Psoas muscle (tissue), 8 donors: ENCODE measurements around the gene SLC30A3. TPM values are rescaled to one million over a fixed set of nuclear protein-coding genes. Genes with fewer than 3 reads are reported as not detected.
"Not testable (repeated sequence)": the region's sequence is repeated elsewhere in the genome, so short reads cannot be mapped to it uniquely, and the experiment has no call there.

Source experiments
- ATAC-seq, 4 donors: fragments of 200-7000 bp; cut with Tn5 transposase; one replicate each; pipeline ENCODE4 v1.9.1; 2020; ENCODE audit warnings: moderate library complexity in 3 of 4, mild to moderate bottlenecking in 2 of 4
- DNase-seq, 2 donors: peaks; one replicate each; pipeline ENCODE4 v3.0.0-alpha.2; 2020
- H3K27ac ChIP-seq: fragments of 200-600 bp; one replicate; pipeline ENCODE4 v1.8.0; 2022
- H3K27me3 ChIP-seq, 3 donors: fragments of 200-600 bp in 1 of 3; one replicate each; pipeline versions ENCODE4 v1.6.1 to v1.8.0; 2013 to 2022; ENCODE audit warnings: low read length in 2 of 3, mild to moderate bottlenecking in 2 of 3, moderate library complexity in 1 of 3; ENCODE audit not compliant: insufficient read depth in 3 of 3
- H3K36me3 ChIP-seq, 2 donors: fragments of 200-600 bp in 1 of 2; one replicate each; pipeline versions ENCODE4 v1.6.1 to v1.8.0; 2013 to 2022; ENCODE audit warnings: low read depth in 1 of 2, mild to moderate bottlenecking in 1 of 2, moderate library complexity in 1 of 2; ENCODE audit not compliant: insufficient read depth in 1 of 2
- H3K4me1 ChIP-seq: fragments of 200-600 bp; one replicate; pipeline ENCODE4 v1.8.0; 2022
- H3K4me3 ChIP-seq: fragments of 200-600 bp; one replicate; pipeline ENCODE4 v1.8.0; 2022; ENCODE audit warnings: mild to moderate bottlenecking
- H3K9me3 ChIP-seq: fragments of 200-600 bp; one replicate; pipeline ENCODE4 v1.8.0; 2022
- WGBS, 3 donors: extraction: QIAGEN DNeasy Blood & Tissue Kit; methylation state at CpG; one replicate each; pipeline versions ENCODE4 v1.1.6 to v1.1.7; 2013; 5-methylcytosine and 5-hydroxymethylcytosine counted together
- intact Hi-C, 2 donors: fragments of 100-400 bp; cut with DNase I; formaldehyde crosslinking; loops; one replicate each; pipeline versions ENCODE4 v1.11.0 to v1.14.2; 2022
- polyA plus RNA-seq, 3 donors: library from polyadenylated mRNA; stranded (reverse); fragments of 200-250 nt; gene quantifications; one replicate each; pipeline ENCODE4 v1.2.3, GENCODE V29; 2013
- total RNA-seq, 4 donors: library from RNA; stranded (reverse); fragmentation: NEBNext Ultra II Directional in 2 of 4; extraction: Animal tissue kit (Norgen Biotek cat#: 25700) in 2 of 4; gene quantifications; one replicate each; pipeline versions ENCODE4 v1.2.1 to v1.2.4, GENCODE V29; 2021 to 2023
- TF ChIP-seq, protein P1 (sequence below): fragments of 200-600 bp; IDR thresholded peaks from one replicate; pipeline ENCODE4 v1.8.0; 2022; ENCODE audit warnings: antibody characterized with exemption
- donor health status: healthy with polysubstance abuse.
- donor health status: DM: no; HTN: no; CAD: no; lungs with moderate emphysema.
- donor health status: Bipolar disorder and iron deficiency.
- donor health status: healthy.
- donor health status: DM: yes; HTN: yes; CAD: no.
- donor health status: DM: no; HTN: no; CAD: no.
- donor health status: DM: no; HTN: no; CAD: no.
- donor health status: DM: yes; HTN: yes; CAD: no.

Gene SLC30A3
- total and polyA plus RNA-seq, 7 donors = 0.03 to 0.92 (median 0.13) TPM; not detected in 1

DNA sequence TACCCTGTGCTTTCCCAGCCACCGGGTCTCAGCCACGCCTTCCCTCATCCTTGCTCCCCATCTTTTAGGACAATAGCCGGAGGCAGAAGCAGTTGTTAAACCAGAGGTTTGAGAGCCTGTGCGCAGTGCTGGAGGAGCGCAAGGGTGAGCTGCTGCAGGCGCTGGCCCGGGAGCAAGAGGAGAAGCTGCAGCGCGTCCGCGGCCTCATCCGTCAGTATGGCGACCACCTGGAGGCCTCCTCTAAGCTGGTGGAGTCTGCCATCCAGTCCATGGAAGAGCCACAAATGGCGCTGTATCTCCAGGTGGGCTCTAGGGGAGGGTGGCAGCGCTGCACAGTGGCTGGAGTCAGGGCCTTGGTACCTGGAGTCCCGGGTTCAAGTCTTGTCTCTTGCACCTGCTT is 42.7 kb upstream of the SLC30A3 start:
- peak overlapping the region; percentile 21 for H3K27ac ChIP-seq
- ATAC-seq = no peak
- 86 to 89% (median 87%) methylated on average over 16 of the region's 16 CpGs for WGBS, 3 donors

DNA sequence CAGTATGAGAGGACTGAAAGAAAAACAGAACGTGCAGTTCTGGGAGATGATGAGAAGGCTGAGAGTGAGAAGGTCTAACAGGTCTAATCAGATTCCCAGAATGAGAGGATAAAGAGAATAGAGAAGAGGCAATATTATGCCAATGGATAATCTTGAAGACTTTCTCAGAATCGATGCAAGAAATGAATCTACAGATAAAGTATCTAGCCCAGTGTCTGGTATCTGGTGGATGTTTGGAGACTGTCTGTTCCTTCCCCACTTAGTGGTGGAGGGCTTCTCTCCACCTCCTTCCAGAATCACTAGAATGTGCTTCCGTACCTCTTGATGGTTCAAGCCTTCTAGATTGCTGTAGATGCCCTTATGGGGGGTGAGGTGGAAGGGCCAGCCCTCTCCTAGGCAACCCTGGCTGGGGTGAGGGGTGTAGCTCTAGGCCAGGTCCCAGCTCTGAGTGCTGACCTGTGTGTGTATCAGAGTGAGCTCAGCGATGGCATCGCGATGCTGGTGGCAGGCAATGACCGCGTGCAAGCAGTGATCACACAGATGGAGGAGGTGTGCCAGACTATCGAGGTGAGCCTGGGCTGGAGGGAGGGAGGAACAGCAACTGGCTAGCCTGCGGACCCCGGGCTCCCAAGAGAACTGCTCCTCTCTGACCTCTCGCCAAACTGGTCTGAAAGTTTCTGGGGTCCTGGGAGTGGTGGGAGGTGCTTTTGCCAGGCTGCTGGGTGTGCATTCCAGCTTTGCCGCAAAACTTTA is 41.8 kb upstream of the SLC30A3 start:
- H3K27ac ChIP-seq = peak overlapping the region; percentile 27

More for the DNA sequence above, 42.7 kb upstream of the SLC30A3 start:
- Histone ChIP-seq H3K9me3 (no peaks in the 10 kb centered on the region), H3K36me3 (peaks cover 0 to 91% of the 10 kb centered on the region in 2 donors), H3K4me3 (no peak overlapping the region), H3K27me3 (no peaks in the 10 kb centered on the region), H3K4me1 (peaks cover 23% of the 10 kb centered on the region)
- DNase-seq = no peak
- intact Hi-C loops = loop anchor here in 1 of 2 donors (10.0 kb wide), 1 partner anchor 331 kb away; the partner anchor contains the start of gene MAPRE3
- TF ChIP-seq, protein P1, sequence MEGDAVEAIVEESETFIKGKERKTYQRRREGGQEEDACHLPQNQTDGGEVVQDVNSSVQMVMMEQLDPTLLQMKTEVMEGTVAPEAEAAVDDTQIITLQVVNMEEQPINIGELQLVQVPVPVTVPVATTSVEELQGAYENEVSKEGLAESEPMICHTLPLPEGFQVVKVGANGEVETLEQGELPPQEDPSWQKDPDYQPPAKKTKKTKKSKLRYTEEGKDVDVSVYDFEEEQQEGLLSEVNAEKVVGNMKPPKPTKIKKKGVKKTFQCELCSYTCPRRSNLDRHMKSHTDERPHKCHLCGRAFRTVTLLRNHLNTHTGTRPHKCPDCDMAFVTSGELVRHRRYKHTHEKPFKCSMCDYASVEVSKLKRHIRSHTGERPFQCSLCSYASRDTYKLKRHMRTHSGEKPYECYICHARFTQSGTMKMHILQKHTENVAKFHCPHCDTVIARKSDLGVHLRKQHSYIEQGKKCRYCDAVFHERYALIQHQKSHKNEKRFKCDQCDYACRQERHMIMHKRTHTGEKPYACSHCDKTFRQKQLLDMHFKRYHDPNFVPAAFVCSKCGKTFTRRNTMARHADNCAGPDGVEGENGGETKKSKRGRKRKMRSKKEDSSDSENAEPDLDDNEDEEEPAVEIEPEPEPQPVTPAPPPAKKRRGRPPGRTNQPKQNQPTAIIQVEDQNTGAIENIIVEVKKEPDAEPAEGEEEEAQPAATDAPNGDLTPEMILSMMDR = no peak

DNA sequence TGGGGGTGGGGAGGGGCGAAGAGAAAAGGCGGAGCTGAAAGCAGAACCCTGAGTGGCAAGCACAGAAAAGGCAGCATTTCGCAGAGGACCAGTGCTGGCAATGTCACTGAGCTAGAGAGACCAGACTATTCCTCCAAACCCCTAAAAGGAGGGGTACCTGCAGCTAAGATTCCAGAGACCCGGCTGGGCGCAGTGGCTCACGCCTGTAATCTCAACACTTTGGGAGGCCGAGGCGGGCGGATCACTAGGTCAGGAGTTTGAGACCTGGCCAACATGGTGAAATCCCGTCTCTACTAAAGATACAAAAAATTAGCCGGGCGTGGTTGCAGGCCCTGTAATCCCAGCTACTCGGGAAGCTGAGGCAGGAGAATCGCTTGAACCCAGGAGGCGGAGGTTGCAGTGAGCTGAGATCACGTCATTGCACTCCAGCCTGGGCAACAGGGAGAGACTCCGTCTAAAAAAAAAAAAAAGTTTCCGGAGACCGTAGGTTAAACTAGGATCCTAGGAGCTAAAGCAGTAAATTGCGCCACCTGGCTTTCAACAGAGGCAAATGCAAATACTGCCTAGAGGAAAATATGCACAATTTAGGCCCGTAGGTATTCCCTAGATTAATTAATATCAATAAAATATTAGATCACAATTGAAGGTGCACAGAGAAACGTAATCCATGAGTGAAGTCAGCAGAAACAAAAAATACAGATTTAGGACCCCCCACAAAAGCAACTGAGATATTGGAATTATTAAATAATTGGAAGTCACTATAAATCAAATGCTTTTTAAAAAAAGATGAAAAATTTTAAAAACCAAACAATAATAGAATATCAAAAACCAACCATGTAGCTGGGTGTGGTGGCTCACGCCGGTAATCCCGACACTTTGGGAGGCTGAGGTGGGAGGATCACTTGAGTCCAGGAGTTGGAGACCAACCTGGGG is 40.5 kb upstream of the SLC30A3 start:
- WGBS, 3 donors = 22 to 35% (median 23%) methylated on average over 25 of the region's 25 CpGs
- Histone ChIP-seq H3K4me3 (peak overlapping the region; percentile 49), H3K4me1 (peaks cover 23% of the 10 kb centered on the region), H3K9me3 (no peaks in the 10 kb centered on the region), H3K27me3 (no peaks in the 10 kb centered on the region), H3K27ac (peak overlapping the region; percentile 65), H3K36me3 (peaks cover 0 to 96% of the 10 kb centered on the region in 2 donors)
- TF ChIP-seq, protein P1 = peak; percentile 79
- ATAC-seq = peak; percentile 28 to 67 (median 51)
- intact Hi-C loops = loop anchor here in 1 of 2 donors (2.0 to 10.0 kb wide), 2 partner anchors 53 to 329 kb away; partner anchors contain the start of gene MAPRE3
- peak in 1 of 2 donors; percentile 62 for DNase-seq

More for the DNA sequence above, 41.8 kb upstream of the SLC30A3 start:
- ATAC-seq (no peak), DNase-seq (no peak)
- Histone ChIP-seq H3K4me1 (peaks cover 23% of the 10 kb centered on the region), H3K9me3 (no peaks in the 10 kb centered on the region), H3K27me3 (no peaks in the 10 kb centered on the region), H3K4me3 (no peak overlapping the region), H3K36me3 (peaks cover 0 to 96% of the 10 kb centered on the region in 2 donors)
- TF ChIP-seq, protein P1 = no peak
- intact Hi-C loops = loop anchor here in 1 of 2 donors (10.0 kb wide), 1 partner anchor 330 kb away; the partner anchor contains the start of gene MAPRE3
- WGBS, 3 donors = 76 to 85% (median 78%) methylated on average over 13 of the region's 13 CpGs

DNA sequence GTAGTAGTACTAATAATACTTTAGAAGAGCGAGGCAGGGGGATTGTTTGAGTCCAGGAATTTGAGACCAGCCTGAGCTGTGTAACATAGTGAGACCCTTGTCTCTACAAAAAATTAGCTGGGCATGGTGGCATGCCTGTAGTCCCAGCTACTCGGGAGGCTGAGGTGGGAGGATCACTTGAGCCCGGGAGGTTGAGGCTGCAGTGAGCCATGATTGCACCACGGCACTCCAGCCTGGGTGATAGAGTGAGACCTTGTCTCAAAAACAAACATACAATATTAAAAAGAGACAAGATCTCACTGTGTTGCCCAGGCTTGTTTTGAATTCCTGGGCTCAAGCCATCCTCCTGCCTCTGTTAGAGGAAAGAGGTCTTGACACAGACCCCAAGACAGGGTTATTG is 37.8 kb upstream of the SLC30A3 start:
- intact Hi-C loops = loop anchor here in 1 of 2 donors (10.0 kb wide), 1 partner anchor 326 kb away; the partner anchor contains the start of gene MAPRE3
- H3K27ac ChIP-seq = peak overlapping the region; percentile 65
- not testable (repeated sequence) for DNase-seq, ATAC-seq, H3K27me3 ChIP-seq, H3K9me3 ChIP-seq, H3K4me3 ChIP-seq
- H3K4me1 ChIP-seq = peaks cover 46% of the 10 kb centered on the region
- peaks cover 0 to 96% of the 10 kb centered on the region in 2 donors for H3K36me3 ChIP-seq
- 92 to 95% (median 93%) methylated on average over 4 of the region's 4 CpGs for WGBS, 3 donors
